Peyer's patch (tissue), 4 donors: ENCODE measurements around the gene PLD5. TPM values are rescaled to one million over a fixed set of nuclear protein-coding genes. Genes with fewer than 3 reads are reported as not detected.

Source experiments
- DNase-seq, 3 donors: peaks; one replicate each; pipeline ENCODE4 v3.0.0-alpha.2; 2017 to 2019
- H3K27ac ChIP-seq, 4 donors: fragments of 200-600 bp; sonication (generic); one replicate each; pipeline ENCODE4 v1.5.1; 2016 to 2019
- H3K27me3 ChIP-seq, 2 donors: fragments of 200-600 bp; sonication (generic); one replicate each; pipeline ENCODE4 v1.5.1; 2019
- H3K36me3 ChIP-seq, 3 donors: fragments of 200-600 bp; sonication (generic); one replicate each; pipeline ENCODE4 v1.5.1; 2016 to 2019
- H3K4me1 ChIP-seq, 4 donors: fragments of 200-600 bp; sonication (generic); one replicate each; pipeline ENCODE4 v1.5.1; 2016 to 2019
- H3K4me3 ChIP-seq, 4 donors: fragments of 200-600 bp; sonication (generic); 1 replicate in 3 of 4; 2 replicates in 1 of 4; pipeline ENCODE4 v1.5.1; 2016 to 2019; ENCODE audit warnings: mild to moderate bottlenecking in 1 of 4
- H3K9me3 ChIP-seq, 4 donors: fragments of 200-600 bp; sonication (generic); one replicate each; pipeline ENCODE4 v1.5.1; 2016 to 2019; ENCODE audit warnings: mild to moderate bottlenecking in 1 of 4
- POLR2A ChIP-seq, 2 donors: fragments of 450-650 bp; IDR thresholded peaks; one replicate each; pipeline ENCODE4 v1.5.1; 2017; ENCODE audit warnings: antibody characterized with exemption in 2 of 2, mild to moderate bottlenecking in 2 of 2, moderate library complexity in 2 of 2
- small RNA-seq, 2 donors: library from RNA; depleted of rRNA; stranded (forward); fragments of <200 nt; gene quantifications; one replicate each; pipeline ENCODE3, GENCODE V24; 2016
- total RNA-seq, 4 donors: library from RNA; depleted of rRNA; stranded (reverse); fragments of >200 nt; gene quantifications; one replicate each; pipeline ENCODE4 v1.1.0, GENCODE V29; 2016
- TF ChIP-seq, protein P1 (sequence below), 6 experiments: fragments of 450-650 bp in 4 of 6; fragments of 200-600 bp in 2 of 6; sonication (generic) in 1 of 6; IDR thresholded peaks; one replicate each; pipeline ENCODE4 v1.5.1; 2017 to 2019; ENCODE audit warnings: antibody characterized with exemption in 6 of 6, mild to moderate bottlenecking in 3 of 6, moderate library complexity in 1 of 6

PLD5 gene
- total RNA-seq, 4 donors from 2014 or later: 0.67 TPM; not detected in 3

DNA sequence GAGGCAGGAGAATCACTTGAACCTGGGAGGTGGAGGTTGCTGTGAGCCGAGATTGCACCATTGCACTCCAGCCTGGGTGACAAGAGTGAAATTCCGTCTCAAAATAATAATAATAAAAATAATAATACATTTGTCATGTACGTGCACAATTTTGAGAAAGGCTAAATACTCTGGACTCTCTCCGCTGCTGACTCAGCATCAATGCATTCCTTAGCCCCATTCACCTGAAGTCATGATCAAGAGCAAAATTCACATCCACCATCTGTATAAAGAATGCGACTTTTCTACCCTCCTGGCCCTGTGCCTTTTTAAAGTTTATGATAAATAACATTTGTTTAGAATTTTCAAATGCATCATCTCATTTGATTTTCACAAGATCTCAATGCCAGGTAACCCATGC lies 490.1 kb downstream of the PLD5 start:
- no peak for DNase-seq
- Histone ChIP-seq H3K27me3 (no peaks in the 10 kb centered on the region), H3K4me1 (no peaks in the 10 kb centered on the region), H3K9me3 (no peaks in the 10 kb centered on the region), H3K27ac (no peak overlapping the region), H3K4me3 (no peak overlapping the region), H3K36me3 (no peaks in the 10 kb centered on the region)
- TF ChIP-seq, protein P1, sequence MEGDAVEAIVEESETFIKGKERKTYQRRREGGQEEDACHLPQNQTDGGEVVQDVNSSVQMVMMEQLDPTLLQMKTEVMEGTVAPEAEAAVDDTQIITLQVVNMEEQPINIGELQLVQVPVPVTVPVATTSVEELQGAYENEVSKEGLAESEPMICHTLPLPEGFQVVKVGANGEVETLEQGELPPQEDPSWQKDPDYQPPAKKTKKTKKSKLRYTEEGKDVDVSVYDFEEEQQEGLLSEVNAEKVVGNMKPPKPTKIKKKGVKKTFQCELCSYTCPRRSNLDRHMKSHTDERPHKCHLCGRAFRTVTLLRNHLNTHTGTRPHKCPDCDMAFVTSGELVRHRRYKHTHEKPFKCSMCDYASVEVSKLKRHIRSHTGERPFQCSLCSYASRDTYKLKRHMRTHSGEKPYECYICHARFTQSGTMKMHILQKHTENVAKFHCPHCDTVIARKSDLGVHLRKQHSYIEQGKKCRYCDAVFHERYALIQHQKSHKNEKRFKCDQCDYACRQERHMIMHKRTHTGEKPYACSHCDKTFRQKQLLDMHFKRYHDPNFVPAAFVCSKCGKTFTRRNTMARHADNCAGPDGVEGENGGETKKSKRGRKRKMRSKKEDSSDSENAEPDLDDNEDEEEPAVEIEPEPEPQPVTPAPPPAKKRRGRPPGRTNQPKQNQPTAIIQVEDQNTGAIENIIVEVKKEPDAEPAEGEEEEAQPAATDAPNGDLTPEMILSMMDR (IDR thresholded peaks at IDR 0.05): no peak
- TF ChIP-seq POLR2A (IDR thresholded peaks at IDR 0.05): no peak

DNA sequence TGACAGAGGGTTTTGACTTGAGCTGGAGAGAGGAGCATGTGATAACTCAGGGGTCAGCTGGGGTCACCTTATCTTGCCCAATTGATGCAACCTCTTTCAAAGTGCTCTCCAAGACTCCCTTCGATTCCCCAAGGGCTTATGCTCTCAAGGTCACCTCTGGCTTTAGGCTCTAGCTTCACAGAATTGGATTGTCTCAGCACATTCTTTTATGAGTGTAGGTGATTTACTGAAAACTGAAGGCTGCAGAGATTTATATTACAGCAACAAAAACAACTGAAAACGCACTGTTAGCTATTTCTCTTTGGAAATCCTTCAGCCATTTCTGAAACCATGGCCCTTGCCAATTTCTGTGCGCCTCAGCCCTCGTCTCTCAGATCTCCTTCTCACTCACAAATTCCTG lies 491.1 kb downstream of the PLD5 start:
- DNase-seq: no peak
- no peaks in the 10 kb centered on the region for H3K27me3 ChIP-seq
- no peaks in the 10 kb centered on the region for H3K36me3 ChIP-seq
- TF ChIP-seq POLR2A (IDR thresholded peaks at IDR 0.05): no peak
- TF ChIP-seq, protein P1 (IDR thresholded peaks at IDR 0.05): no peak
- no peaks in the 10 kb centered on the region for H3K9me3 ChIP-seq
- no peaks in the 10 kb centered on the region for H3K4me1 ChIP-seq
- H3K4me3 ChIP-seq: no peak overlapping the region
- H3K27ac ChIP-seq: no peak overlapping the region

Small RNA genes within 50 kb of the gene (small RNA-seq; reads per million reads assigned to genes)
- 0 reads per million in 2 donors for gene AL360271.2
- gene RN7SKP12: 0 reads per million in 2 donors
